ENCODE results near the gene GALNT11.

DNA sequence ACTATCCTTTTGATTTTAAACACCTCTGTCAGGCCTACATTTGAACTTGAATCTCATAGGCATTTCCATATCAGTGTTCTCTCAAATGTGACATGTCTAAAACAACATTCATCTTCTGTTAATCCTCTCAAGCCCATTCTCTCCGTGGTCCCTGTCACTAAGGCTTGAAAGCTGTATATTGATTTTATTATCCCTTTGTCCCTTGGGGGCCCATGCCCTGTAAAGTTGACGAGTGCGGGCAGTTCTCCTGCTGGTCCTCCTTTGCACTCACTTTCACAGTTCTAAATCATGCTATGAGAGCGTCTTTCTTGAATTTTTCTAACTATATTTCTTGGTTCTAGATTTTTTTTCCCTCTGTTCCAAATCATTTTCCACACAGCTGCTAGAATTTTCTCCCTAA, 27.3 kb downstream of the GALNT11 start:
- no peak for TF ChIP-seq POLR2A (IDR thresholded peaks at IDR 0.05)
- TF ChIP-seq, protein P1, sequence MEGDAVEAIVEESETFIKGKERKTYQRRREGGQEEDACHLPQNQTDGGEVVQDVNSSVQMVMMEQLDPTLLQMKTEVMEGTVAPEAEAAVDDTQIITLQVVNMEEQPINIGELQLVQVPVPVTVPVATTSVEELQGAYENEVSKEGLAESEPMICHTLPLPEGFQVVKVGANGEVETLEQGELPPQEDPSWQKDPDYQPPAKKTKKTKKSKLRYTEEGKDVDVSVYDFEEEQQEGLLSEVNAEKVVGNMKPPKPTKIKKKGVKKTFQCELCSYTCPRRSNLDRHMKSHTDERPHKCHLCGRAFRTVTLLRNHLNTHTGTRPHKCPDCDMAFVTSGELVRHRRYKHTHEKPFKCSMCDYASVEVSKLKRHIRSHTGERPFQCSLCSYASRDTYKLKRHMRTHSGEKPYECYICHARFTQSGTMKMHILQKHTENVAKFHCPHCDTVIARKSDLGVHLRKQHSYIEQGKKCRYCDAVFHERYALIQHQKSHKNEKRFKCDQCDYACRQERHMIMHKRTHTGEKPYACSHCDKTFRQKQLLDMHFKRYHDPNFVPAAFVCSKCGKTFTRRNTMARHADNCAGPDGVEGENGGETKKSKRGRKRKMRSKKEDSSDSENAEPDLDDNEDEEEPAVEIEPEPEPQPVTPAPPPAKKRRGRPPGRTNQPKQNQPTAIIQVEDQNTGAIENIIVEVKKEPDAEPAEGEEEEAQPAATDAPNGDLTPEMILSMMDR (IDR thresholded peaks at IDR 0.05): no peak
